BE2C (cell line): ENCODE results near the gene CEBPE.

Source experiments
- DNase-seq: peaks from one replicate; pipeline ENCODE4 v3.0.0-alpha.2; 2020
- H3K27me3 ChIP-seq: fragments of 250-450 bp; sonication (Bioruptor Pico); 2 replicates; pipeline ENCODE4 v1.5.1; 2020; ENCODE audit warnings: mild to moderate bottlenecking
- H3K36me3 ChIP-seq: fragments of 250-450 bp; sonication (Bioruptor Pico); 2 replicates; pipeline ENCODE4 v1.5.1; 2020; ENCODE audit warnings: mild to moderate bottlenecking
- H3K4me1 ChIP-seq: fragments of 250-450 bp; sonication (Bioruptor Pico); 2 replicates; pipeline ENCODE4 v1.5.1; 2020
- H3K4me3 ChIP-seq: 2 replicates; pipeline ENCODE4 v1.5.1; 2011; ENCODE audit warnings: low read depth, low read length
- H3K9me3 ChIP-seq: fragments of 250-450 bp; sonication (Bioruptor Pico); 2 replicates; pipeline ENCODE4 v1.5.1; 2020
- TF ChIP-seq, protein P1 (sequence below): IDR thresholded peaks from 2 replicates; pipeline ENCODE4 v1.5.1; 2012; ENCODE audit warnings: mild to moderate bottlenecking, low read depth, low read length

Gene CEBPE

GRCh38 chr14:23090254-23090636, 28.8 kb downstream of the CEBPE start:
- no peaks in the 10 kb centered on the region for H3K9me3 ChIP-seq
- H3K36me3 ChIP-seq: peaks cover 64% of the 10 kb centered on the region
- H3K27me3 ChIP-seq: no peaks in the 10 kb centered on the region
- H3K4me1 ChIP-seq: no peaks in the 10 kb centered on the region
- DNase-seq: no peak
- TF ChIP-seq, protein P1, sequence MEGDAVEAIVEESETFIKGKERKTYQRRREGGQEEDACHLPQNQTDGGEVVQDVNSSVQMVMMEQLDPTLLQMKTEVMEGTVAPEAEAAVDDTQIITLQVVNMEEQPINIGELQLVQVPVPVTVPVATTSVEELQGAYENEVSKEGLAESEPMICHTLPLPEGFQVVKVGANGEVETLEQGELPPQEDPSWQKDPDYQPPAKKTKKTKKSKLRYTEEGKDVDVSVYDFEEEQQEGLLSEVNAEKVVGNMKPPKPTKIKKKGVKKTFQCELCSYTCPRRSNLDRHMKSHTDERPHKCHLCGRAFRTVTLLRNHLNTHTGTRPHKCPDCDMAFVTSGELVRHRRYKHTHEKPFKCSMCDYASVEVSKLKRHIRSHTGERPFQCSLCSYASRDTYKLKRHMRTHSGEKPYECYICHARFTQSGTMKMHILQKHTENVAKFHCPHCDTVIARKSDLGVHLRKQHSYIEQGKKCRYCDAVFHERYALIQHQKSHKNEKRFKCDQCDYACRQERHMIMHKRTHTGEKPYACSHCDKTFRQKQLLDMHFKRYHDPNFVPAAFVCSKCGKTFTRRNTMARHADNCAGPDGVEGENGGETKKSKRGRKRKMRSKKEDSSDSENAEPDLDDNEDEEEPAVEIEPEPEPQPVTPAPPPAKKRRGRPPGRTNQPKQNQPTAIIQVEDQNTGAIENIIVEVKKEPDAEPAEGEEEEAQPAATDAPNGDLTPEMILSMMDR: no peak
- H3K4me3 ChIP-seq: no peak overlapping the region

- H3K4me3 ChIP-seq: no peak overlapping the region
- H3K9me3 ChIP-seq: no peaks in the 10 kb centered on the region
- DNase-seq: no peak
- no peaks in the 10 kb centered on the region for H3K27me3 ChIP-seq
- TF ChIP-seq, protein P1: no peak
- H3K36me3 ChIP-seq: peaks cover 70% of the 10 kb centered on the region
- H3K4me1 ChIP-seq: no peaks in the 10 kb centered on the region
Measured at GRCh38 chr14:23089498-23090253, 29.4 kb downstream of the CEBPE start.

- Histone ChIP-seq H3K4me3 (no peak overlapping the region), H3K27me3 (no peaks in the 10 kb centered on the region), H3K4me1 (no peaks in the 10 kb centered on the region), H3K36me3 (peaks cover 79% of the 10 kb centered on the region), H3K9me3 (no peaks in the 10 kb centered on the region)
- TF ChIP-seq, protein P1: no peak
- DNase-seq: no peak
Measured at GRCh38 chr14:23086565-23086964, 32.5 kb downstream of the CEBPE start.

- H3K36me3 ChIP-seq: peaks cover 86% of the 10 kb centered on the region
Measured at GRCh38 chr14:23085458-23085857, 33.6 kb downstream of the CEBPE start.

GRCh38 chr14:23080474-23080873, 38.6 kb downstream of the CEBPE start:
- Histone ChIP-seq H3K4me3 (no peak overlapping the region), H3K9me3 (no peaks in the 10 kb centered on the region), H3K27me3 (no peaks in the 10 kb centered on the region), H3K36me3 (peaks cover 90% of the 10 kb centered on the region), H3K4me1 (no peaks in the 10 kb centered on the region)
- DNase-seq: no peak
- TF ChIP-seq, protein P1: no peak

More at GRCh38 chr14:23085458-23085857, 33.6 kb downstream of the CEBPE start:
- no peak overlapping the region for H3K4me3 ChIP-seq
- no peaks in the 10 kb centered on the region for H3K4me1 ChIP-seq
- no peaks in the 10 kb centered on the region for H3K9me3 ChIP-seq
- TF ChIP-seq, protein P1: no peak
- DNase-seq: no peak
- no peaks in the 10 kb centered on the region for H3K27me3 ChIP-seq

GRCh38 chr14:23079716-23080115, 39.3 kb downstream of the CEBPE start:
- H3K4me3 ChIP-seq: no peak overlapping the region
- H3K9me3 ChIP-seq: no peaks in the 10 kb centered on the region
- no peaks in the 10 kb centered on the region for H3K27me3 ChIP-seq
- peaks cover 86% of the 10 kb centered on the region for H3K36me3 ChIP-seq
- no peak for DNase-seq
- TF ChIP-seq, protein P1: no peak
- H3K4me1 ChIP-seq: no peaks in the 10 kb centered on the region
